ENCODE measurements around the gene SAMD1. TPM values are rescaled to one million over a fixed set of nuclear protein-coding genes. Genes with fewer than 3 reads are reported as not detected.

Gene SAMD1
- total RNA-seq (2021): 104 and 108 TPM in 2 replicates
- long read RNA-seq, partial matches to known transcripts: 1 of 6 reads
- long read RNA-seq, other reads (novel, unspliced or antisense): 4 of 6 reads

GRCh38 chr19:14090509-14091080 lies at the start of gene SAMD1:
TSS of gene SAMD1 (minus strand) at chr19:14090751.
- Histone ChIP-seq H2BK120ac (ENCODE audit: low read depth, low read length, poor library complexity, severe bottlenecking) (no peak within 1 kb of the TSS), H3K56ac (ENCODE audit: insufficient read length, low read depth, low read length) (no peak within 1 kb of the TSS), H3K18ac (ENCODE audit: insufficient read length, low read depth, low read length) (no peak within 1 kb of the TSS), H2BK15ac (ENCODE audit: low read depth, low read length) (no peak within 1 kb of the TSS), H3K79me2 (ENCODE audit: insufficient read depth, low read length) (no peaks in the 10 kb centered on the region), H3K23me2 (ENCODE audit: insufficient read length, low read depth, low read length, poor library complexity, severe bottlenecking) (peaks cover 8% of the 10 kb centered on the region), H3K14ac (ENCODE audit: insufficient read depth, low read length) (no peak within 1 kb of the TSS; the same call in 1 of the 2 replicates), H3K27ac (ENCODE audit: insufficient read length, low read depth, low read length) (no peak within 1 kb of the TSS), H3K23ac (ENCODE audit: insufficient read length, low read depth, low read length) (no peak within 1 kb of the TSS), H2BK12ac (ENCODE audit: insufficient read length, low read depth, low read length) (no peak within 1 kb of the TSS), H2AFZ (ENCODE audit: low read length) (no peak within 1 kb of the TSS), H4K8ac (replicated peaks; ENCODE audit: insufficient read length, low read depth, low read length) (no peak within 1 kb of the TSS), H3K9ac (ENCODE audit: extremely low read depth, insufficient read length, low read length) (no peak within 1 kb of the TSS), H2AK5ac (ENCODE audit: insufficient read length, low read length) (no peak within 1 kb of the TSS), H3K79me1 (ENCODE audit: insufficient read depth, low read depth, low read length, poor library complexity, severe bottlenecking) (no peaks in the 10 kb centered on the region), H4K91ac (ENCODE audit: insufficient read length, low read depth, low read length) (no peak within 1 kb of the TSS), H2BK20ac (ENCODE audit: low read depth, low read length, poor library complexity, severe bottlenecking) (no peak within 1 kb of the TSS), H3K4ac (ENCODE audit: low read depth, low read length) (no peak within 1 kb of the TSS), H2BK5ac (ENCODE audit: insufficient read length, low read length) (no peak within 1 kb of the TSS), H3K27me3 (ENCODE audit: insufficient read depth, low read length) (no peaks in the 10 kb centered on the region), H3K4me2 (ENCODE audit: insufficient read depth, insufficient read length, low read length) (peak within 1 kb of the TSS; percentile 68), H4K5ac (ENCODE audit: insufficient read length, low read depth, low read length) (no peak within 1 kb of the TSS), H3K9me3 (ENCODE audit: control insufficient read depth, low read depth, low read length) (peaks cover 6% of the 10 kb centered on the region), H4K20me1 (ENCODE audit: control insufficient read depth, insufficient read depth, insufficient read length) (no peaks in the 10 kb centered on the region), H3K4me1 (ENCODE audit: insufficient read depth, low read length) (no peaks in the 10 kb centered on the region), H3T11ph (ENCODE audit: low read length) (no peak within 1 kb of the TSS)
- Mint-ChIP-seq H3K4me1 (peaks cover 12% of the 10 kb centered on the region in 2 experiments), H3K4me3 (peak within 1 kb of the TSS; percentile 78 to 98), H3K27me3 (ENCODE audit: low read depth) (peaks cover 21% of the 10 kb centered on the region), H3K9me3 (peaks cover 13 to 15% of the 10 kb centered on the region in 2 experiments), H3K36me3 (ENCODE audit: insufficient read depth in 1 of 3, low read depth in 3 of 3) (peaks cover 17 to 36% (median 29%) of the 10 kb centered on the region in 3 experiments), H3K27ac (peak within 1 kb of the TSS; percentile 70 to 92 (median 78); a peak in 5 of 7 replicates)
- peak; percentile 79 for DNase-seq
- no peak for TF ChIP-seq CTCF (conservative IDR thresholded peaks at IDR 0.05)
- no CpG with 5 or more reads among the region's 65 CpGs for WGBS (ENCODE audit: extremely low coverage, insufficient read length, low lambda C conversion rate)
